Hepatic stellate cell (primary cell): ENCODE measurements around the gene IFI44.

ENCODE experiments used
- DNase-seq: peaks from one replicate; pipeline ENCODE4 v3.0.0; 2011; ENCODE audit warnings: low spot score

The IFI44 gene

DNA sequence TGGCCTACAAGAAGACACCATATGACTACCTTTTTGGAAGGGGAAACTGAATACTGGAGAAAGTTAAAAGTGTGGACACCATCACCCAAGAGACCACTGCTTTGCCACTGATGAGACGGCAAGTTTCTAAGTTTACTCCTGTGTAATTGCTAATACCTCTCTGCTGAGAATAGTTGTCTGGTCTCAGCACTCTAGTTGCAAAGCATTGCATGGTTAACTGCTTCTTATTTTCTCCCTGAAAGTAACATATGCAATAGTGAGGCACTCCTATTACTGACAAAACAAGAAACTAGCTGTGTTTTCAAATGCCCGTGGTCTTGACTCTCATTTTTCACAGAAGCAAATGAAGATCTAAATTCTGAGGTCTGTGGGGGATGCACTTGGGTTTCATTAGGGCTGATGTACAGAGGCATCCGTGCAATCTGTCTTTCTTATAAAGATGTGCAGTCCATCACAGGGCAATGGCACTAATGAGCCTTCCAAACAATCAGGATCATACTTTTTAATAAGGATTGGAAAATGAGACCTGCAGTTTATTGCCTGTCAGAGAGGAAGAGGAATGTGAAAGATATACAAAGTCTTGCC lies 62.9 kb downstream of the IFI44 start:
- DNase-seq, result no peak

DNA sequence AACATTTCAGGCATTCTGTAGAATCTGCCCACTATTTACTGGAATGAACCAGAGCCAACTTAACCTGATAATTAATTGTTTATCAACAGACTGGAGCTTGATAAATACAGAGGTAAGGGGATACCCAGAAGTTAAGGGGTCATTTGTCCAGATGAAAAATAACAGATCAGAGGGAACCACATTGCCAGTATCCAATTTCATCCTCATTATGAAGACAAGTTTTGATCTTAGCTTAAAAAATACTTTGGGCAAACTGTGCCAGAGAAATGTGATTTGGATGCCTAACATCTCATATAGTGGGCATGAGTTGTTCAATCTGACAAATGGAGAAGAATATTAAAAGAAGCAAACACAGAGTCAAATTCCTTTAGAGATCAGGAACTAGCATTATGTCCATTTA lies 63.7 kb downstream of the IFI44 start:
- no peak for DNase-seq
